ENCODE measurements around the gene XIST.
"Not testable (repeated sequence)": the region's sequence is repeated elsewhere in the genome, so short reads cannot be mapped to it uniquely, and the experiment has no call there.

XIST gene
- total RNA-seq, result 0 to 419 (median 4.6) reads per million in 9 experiments

DNA sequence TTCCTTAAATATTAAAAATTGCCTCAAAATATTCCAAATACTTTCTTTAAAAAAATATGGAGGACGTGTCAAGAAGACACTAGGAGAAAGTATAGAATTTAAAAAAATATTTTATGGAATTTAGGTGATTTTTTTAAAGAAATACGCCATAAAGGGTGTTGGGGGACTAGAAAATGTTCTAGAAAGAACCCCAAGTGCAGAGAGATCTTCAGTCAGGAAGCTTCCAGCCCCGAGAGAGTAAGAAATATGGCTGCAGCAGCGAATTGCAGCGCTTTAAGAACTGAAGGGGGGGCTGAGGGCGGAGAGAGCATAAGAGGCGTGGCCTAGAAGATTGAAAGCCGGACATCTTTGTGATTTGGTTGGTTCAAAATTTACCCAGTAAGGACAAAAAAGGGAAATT lies at the start of gene XIST:
Gene XIST (minus strand): TSS at position 248 of the 400 bp plus-strand sequence.
- H3K36me3 Mint-ChIP-seq (ENCODE audit: insufficient read depth), result no peaks in the 10 kb centered on the region
- H3K4me3 Mint-ChIP-seq, result no peak within 1 kb of the TSS
- DNase-seq, result no peak

GRCh38 chrX:73898315-73898714 lies 45.8 kb upstream of the XIST start:
- not testable (repeated sequence) for ATAC-seq (replicated peaks); H3K4me1 Mint-ChIP-seq (ENCODE audit: low read depth in 2 of 2); H3K36me3 Mint-ChIP-seq (ENCODE audit: insufficient read depth); H3K9me3 Mint-ChIP-seq; H3K4me3 Mint-ChIP-seq; H3K27ac Mint-ChIP-seq; DNase-seq
- H3K27me3 Mint-ChIP-seq, result peaks cover 0 to 14% of the 10 kb centered on the region in 2 donors

More for the DNA sequence above, at the start of gene XIST:
- no peaks in the 10 kb centered on the region for H3K27me3 Mint-ChIP-seq
- no peaks in the 10 kb centered on the region for H3K4me1 Mint-ChIP-seq (ENCODE audit: low read depth in 2 of 2)
- no peak for ATAC-seq (replicated peaks)
- no peak within 1 kb of the TSS for H3K27ac Mint-ChIP-seq
- no peaks in the 10 kb centered on the region for H3K9me3 Mint-ChIP-seq

DNA sequence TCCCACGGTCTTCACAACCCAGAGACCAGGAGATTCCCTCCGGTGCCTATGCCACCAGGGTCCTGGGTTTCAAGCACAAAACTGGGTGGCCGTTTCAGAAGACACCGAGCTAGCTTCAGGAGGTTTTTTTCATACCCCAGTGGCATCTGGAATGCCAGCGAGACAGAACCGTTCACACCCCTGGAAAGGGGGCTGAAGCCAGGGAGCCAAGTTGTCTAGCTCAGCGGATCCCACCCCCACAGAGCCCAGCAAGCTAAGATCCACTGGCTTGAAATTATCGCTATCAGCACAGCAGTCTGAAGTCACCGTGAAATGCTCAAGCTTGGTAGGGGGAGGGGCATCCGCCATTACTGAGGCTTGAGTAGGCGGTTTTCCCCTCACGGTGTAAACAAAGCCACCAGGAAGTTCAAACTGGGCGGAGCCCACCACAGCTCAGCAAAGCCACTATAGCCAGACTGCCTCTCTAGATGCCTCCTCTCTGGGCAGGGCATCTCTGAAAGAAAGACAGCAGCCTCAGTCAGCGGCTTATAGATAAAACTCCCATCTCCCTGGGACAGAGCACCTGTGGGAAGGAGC lies 40.1 kb upstream of the XIST start:
- Mint-ChIP-seq H3K27me3 (peaks cover 0 to 14% of the 10 kb centered on the region in 2 donors), H3K4me3 (peak overlapping the region in 1 of 2 donors; percentile 10)
- H3K4me1 Mint-ChIP-seq (ENCODE audit: low read depth in 2 of 2); ATAC-seq (replicated peaks); H3K36me3 Mint-ChIP-seq (ENCODE audit: insufficient read depth); H3K9me3 Mint-ChIP-seq; H3K27ac Mint-ChIP-seq; DNase-seq: not testable (repeated sequence)

DNA sequence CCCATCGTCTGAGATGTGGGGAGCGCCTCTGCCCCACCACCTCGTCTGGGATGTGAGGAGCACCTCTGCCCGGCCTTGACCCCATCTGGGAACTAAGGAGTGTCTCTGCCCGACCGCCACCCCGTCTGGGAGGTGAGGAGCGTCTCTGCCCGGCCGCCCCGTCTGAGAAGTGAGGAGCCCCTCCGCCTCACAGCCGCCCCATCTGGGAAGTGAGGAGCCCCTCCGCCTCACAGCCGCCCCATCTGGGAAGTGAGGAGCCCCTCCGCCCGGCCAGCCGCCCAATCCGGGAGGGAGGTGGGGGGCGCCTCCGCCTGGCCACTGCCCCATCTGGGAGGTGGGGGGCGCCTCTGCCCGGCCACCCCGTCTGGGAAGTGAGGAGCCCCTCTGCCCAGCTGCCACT lies 29.7 kb upstream of the XIST start:
- H3K4me3 Mint-ChIP-seq; H3K9me3 Mint-ChIP-seq; H3K4me1 Mint-ChIP-seq (ENCODE audit: low read depth in 2 of 2); H3K27me3 Mint-ChIP-seq; H3K27ac Mint-ChIP-seq; ATAC-seq (replicated peaks); H3K36me3 Mint-ChIP-seq (ENCODE audit: insufficient read depth); DNase-seq: not testable (repeated sequence)

DNA sequence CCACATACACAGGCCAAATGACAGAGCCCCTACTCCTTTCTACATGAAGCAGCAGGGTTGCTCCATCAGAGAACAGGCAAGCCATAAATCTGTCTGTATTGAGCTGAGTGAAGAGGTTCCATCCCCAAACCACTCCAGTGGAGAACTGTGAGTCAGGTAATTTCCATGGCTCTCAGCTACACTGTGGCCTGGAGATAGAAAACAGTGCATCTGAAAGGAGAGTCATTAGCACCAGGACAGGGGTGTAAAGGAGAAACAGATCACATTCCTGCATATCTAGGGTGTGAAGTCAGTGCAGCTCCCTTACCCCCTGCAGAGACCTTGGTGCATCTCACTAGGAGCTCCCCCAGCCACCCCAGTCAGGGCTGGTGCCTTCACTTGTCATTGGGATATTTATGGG lies 25.2 kb upstream of the XIST start:
- no peak overlapping the region for H3K4me3 Mint-ChIP-seq
- H3K27me3 Mint-ChIP-seq, result no peaks in the 10 kb centered on the region
- no peaks in the 10 kb centered on the region for H3K36me3 Mint-ChIP-seq (ENCODE audit: insufficient read depth)
- no peak overlapping the region for H3K27ac Mint-ChIP-seq
- peaks cover 0 to 7% of the 10 kb centered on the region in 2 donors for H3K9me3 Mint-ChIP-seq
- no peak for DNase-seq
- H3K4me1 Mint-ChIP-seq (ENCODE audit: low read depth in 2 of 2), result no peaks in the 10 kb centered on the region
- ATAC-seq (replicated peaks), result no peak

- ATAC-seq (replicated peaks) (no peak), DNase-seq (no peak)
- Mint-ChIP-seq H3K27me3 (no peaks in the 10 kb centered on the region), H3K4me3 (no peak overlapping the region), H3K27ac (no peak overlapping the region), H3K4me1 (ENCODE audit: low read depth in 2 of 2) (peaks cover 0 to 3% of the 10 kb centered on the region in 2 donors), H3K36me3 (ENCODE audit: insufficient read depth) (no peaks in the 10 kb centered on the region), H3K9me3 (peaks cover 0 to 7% of the 10 kb centered on the region in 2 donors)
Observed at GRCh38 chrX:73876911-73877310, 24.4 kb upstream of the XIST start.

- H3K4me1 Mint-ChIP-seq (ENCODE audit: low read depth in 2 of 2), result peaks cover 0 to 4% of the 10 kb centered on the region in 2 donors
- H3K4me3 Mint-ChIP-seq, result no peak overlapping the region
- H3K27ac Mint-ChIP-seq, result no peak overlapping the region
- H3K36me3 Mint-ChIP-seq (ENCODE audit: insufficient read depth), result no peaks in the 10 kb centered on the region
- DNase-seq (no peak), ATAC-seq (replicated peaks) (no peak)
- H3K9me3 Mint-ChIP-seq, result no peaks in the 10 kb centered on the region
- no peaks in the 10 kb centered on the region for H3K27me3 Mint-ChIP-seq
Observed at GRCh38 chrX:73868916-73869315, 16.4 kb upstream of the XIST start.

- H3K36me3 Mint-ChIP-seq (ENCODE audit: insufficient read depth), result peaks cover 3% of the 10 kb centered on the region
- H3K27ac Mint-ChIP-seq, result no peak overlapping the region
- peaks cover 0 to 4% of the 10 kb centered on the region in 2 donors for H3K4me1 Mint-ChIP-seq (ENCODE audit: low read depth in 2 of 2)
- no peaks in the 10 kb centered on the region for H3K27me3 Mint-ChIP-seq
- ATAC-seq (replicated peaks), result no peak
- H3K4me3 Mint-ChIP-seq, result no peak overlapping the region
- DNase-seq, result no peak
- H3K9me3 Mint-ChIP-seq, result no peaks in the 10 kb centered on the region
Observed at GRCh38 chrX:73867144-73867543, 14.6 kb upstream of the XIST start.

DNA sequence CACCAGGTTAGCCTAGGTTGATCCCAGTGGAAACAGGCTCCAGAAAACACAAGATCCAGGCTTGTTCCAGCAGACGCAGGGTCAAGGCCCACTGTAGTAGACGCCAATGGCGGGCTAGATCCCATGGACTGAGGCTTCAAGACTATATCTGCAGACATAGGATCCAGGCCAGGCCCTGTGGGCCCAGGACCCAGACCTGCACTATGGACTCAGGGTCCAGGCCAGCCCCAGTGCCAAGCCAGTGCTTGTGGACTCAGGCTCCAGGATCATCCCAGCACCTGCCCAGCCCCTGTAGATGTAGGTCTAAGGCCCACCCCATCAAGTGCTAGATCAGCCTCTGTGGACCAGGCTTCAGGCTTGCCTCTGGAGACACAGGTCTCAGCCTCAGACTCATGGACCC lies 11.3 kb upstream of the XIST start:
- Mint-ChIP-seq H3K27ac (no peak overlapping the region), H3K4me1 (ENCODE audit: low read depth in 2 of 2) (no peaks in the 10 kb centered on the region), H3K9me3 (no peaks in the 10 kb centered on the region), H3K36me3 (ENCODE audit: insufficient read depth) (peaks cover 3% of the 10 kb centered on the region), H3K4me3 (no peak overlapping the region), H3K27me3 (no peaks in the 10 kb centered on the region)
- ATAC-seq (replicated peaks) (no peak), DNase-seq (no peak)

GRCh38 chrX:73863268-73863667 lies 10.8 kb upstream of the XIST start:
- Mint-ChIP-seq H3K9me3 (no peaks in the 10 kb centered on the region), H3K27me3 (no peaks in the 10 kb centered on the region), H3K36me3 (ENCODE audit: insufficient read depth) (peaks cover 3% of the 10 kb centered on the region), H3K4me3 (no peak overlapping the region), H3K27ac (no peak overlapping the region), H3K4me1 (ENCODE audit: low read depth in 2 of 2) (no peaks in the 10 kb centered on the region)
- ATAC-seq (replicated peaks) (no peak), DNase-seq (no peak)

GRCh38 chrX:73859622-73860021 lies 7.1 kb upstream of the XIST start:
- ATAC-seq (replicated peaks) (no peak), DNase-seq (no peak)
- no peak overlapping the region for H3K27ac Mint-ChIP-seq
- no peaks in the 10 kb centered on the region for H3K4me1 Mint-ChIP-seq (ENCODE audit: low read depth in 2 of 2)
- no peak overlapping the region for H3K4me3 Mint-ChIP-seq
- no peaks in the 10 kb centered on the region for H3K9me3 Mint-ChIP-seq
- no peaks in the 10 kb centered on the region for H3K27me3 Mint-ChIP-seq
- H3K36me3 Mint-ChIP-seq (ENCODE audit: insufficient read depth), result peaks cover 3% of the 10 kb centered on the region

DNA sequence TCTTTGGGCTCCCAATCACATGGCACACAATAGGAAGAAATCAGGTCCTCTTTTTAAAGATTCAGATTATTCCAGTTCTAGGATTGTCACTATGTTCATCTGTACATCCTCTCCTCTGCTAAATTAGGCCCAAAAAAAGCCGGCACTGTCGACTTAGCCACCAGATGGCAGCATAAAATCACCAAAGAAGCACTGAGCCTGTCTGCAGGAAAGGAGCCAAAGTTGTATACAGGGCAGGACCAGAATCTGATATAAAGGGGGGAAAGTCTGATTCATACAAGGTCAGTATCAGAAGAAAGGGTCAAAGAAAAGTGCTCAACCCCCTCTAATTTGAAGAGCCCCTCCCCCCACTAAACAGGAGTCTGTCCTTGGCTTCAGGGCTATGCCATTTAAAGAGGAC lies 3.0 kb upstream of the XIST start:
- no peak overlapping the region for H3K27ac Mint-ChIP-seq
- no peak overlapping the region for H3K4me3 Mint-ChIP-seq
- no peaks in the 10 kb centered on the region for H3K27me3 Mint-ChIP-seq
- no peaks in the 10 kb centered on the region for H3K9me3 Mint-ChIP-seq
- no peaks in the 10 kb centered on the region for H3K4me1 Mint-ChIP-seq (ENCODE audit: low read depth in 2 of 2)
- DNase-seq (peak; percentile 41 to 64 (median 46)), ATAC-seq (replicated peaks) (no peak)
- H3K36me3 Mint-ChIP-seq (ENCODE audit: insufficient read depth), result no peaks in the 10 kb centered on the region

GRCh38 chrX:73852022-73852421 lies 492 bp downstream of the XIST start:
- no peak overlapping the region for H3K27ac Mint-ChIP-seq
- ATAC-seq (replicated peaks) (no peak), DNase-seq (no peak)
- no peaks in the 10 kb centered on the region for H3K36me3 Mint-ChIP-seq (ENCODE audit: insufficient read depth)
- no peaks in the 10 kb centered on the region for H3K4me1 Mint-ChIP-seq (ENCODE audit: low read depth in 2 of 2)
- no peaks in the 10 kb centered on the region for H3K27me3 Mint-ChIP-seq
- no peak overlapping the region for H3K4me3 Mint-ChIP-seq
- H3K9me3 Mint-ChIP-seq, result no peaks in the 10 kb centered on the region

DNA sequence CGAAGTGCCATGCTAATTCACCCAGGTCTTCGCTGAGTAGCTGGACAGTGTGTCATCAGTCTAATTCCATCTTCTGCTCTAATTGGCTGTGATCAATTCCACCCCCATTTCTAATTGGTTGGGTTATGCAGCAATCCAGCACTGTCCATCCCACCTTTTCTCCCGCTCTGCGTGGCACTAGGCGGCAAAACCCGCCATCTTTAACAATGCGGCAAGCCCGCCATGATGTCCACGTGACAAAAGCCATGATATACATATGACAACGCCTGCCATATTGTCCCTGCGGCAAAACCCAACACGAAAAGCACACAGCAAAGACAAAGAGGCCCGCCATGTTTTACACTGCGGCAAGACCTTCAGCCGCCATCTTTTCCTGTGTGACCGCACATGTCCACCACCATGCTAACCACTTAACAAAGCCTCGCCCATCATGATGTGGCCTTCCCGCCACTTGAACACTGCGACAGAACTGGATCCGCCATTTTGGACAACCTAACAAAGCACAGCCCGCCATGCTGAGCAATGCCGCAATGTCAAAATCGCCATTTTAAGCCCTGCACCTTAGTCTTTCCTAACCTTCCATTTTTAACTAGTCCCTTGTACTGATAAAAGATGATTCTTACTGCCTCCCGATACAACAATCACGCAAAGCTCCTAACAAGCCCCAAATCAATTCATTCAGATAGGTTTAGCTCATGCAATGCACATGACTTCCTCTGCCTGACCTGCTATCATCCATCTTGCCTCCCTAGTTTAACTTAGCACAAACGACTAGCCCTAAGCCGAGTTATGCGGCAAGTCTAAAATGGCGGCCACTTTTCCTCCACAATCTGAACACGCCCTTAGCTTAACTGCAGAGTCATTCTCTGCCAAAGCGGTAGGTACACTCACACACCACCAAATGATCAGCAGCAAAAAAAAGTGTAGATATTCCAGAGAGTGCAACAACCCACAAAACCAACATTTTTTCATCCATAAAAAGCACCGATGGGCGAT lies 1.2 kb downstream of the XIST start:
- Mint-ChIP-seq H3K27me3 (no peaks in the 10 kb centered on the region), H3K4me1 (ENCODE audit: low read depth in 2 of 2) (no peaks in the 10 kb centered on the region), H3K36me3 (ENCODE audit: insufficient read depth) (no peaks in the 10 kb centered on the region), H3K27ac (no peak overlapping the region), H3K4me3 (no peak overlapping the region), H3K9me3 (no peaks in the 10 kb centered on the region)
- DNase-seq, result no peak
- ATAC-seq (replicated peaks), result no peak
